GM12878 (cell line): Measurements from ENCODE around the gene SLC10A4.

ENCODE experiments used
- CHD1 ChIP-seq: IDR thresholded peaks from 2 replicates; pipeline ENCODE4 v1.6.1; 2012; ENCODE audit warnings: low read depth, low read length, improper control_type of control experiment
- CREB1 ChIP-seq: IDR thresholded peaks from 2 replicates; pipeline ENCODE4 v1.6.1; 2012; ENCODE audit warnings: low read depth, mild to moderate bottlenecking, inconsistent platforms

DNA sequence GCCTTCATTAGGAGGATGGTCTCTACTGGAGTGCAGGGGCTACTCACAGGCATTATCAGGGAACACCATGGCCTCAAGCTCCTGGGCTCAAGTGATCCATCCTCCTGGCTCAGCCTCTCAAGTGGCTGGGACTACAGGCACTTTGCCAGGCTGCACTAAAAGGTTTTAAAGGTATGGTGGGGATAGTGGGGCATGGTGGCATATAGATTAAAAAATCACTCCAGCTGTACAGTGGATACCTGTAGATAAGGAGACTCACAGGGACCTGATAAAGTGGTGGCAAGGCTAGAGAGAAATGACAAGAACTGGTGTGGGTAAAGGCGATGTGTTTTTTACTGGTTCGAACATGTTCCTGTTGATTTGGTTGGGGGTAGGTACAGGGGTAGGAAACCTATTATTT is 12.8 kb downstream of the SLC10A4 start:
- TF ChIP-seq CHD1: no peak
- TF ChIP-seq CREB1: no peak
